K562 (cell line): ENCODE data around the gene RFT1. TPM values are rescaled to one million over a fixed set of nuclear protein-coding genes. Genes with fewer than 3 reads are reported as not detected.

Source experiments
- ATAC-seq: fragments of 200-7000 bp; cut with Tn5 transposase; 3 replicates; pipeline ENCODE4 v1.9.1; 2020; ENCODE audit warnings: moderate library complexity
- BruUV-seq: library from RNA; stranded (reverse); fragments of 400-500 nt; replicated peaks from 2 replicates; lab custom pipeline; 2021; lab: Mats Ljungman, UMichigan
- CTCF ChIA-PET: fragments of 300-600 bp; formaldehyde crosslinking; extraction: SDS; loops from one replicate; lab custom pipeline; 2021; ENCODE audit warnings: low intra/inter-chr PET ratio; lab: Yijun Ruan, JAX
- POLR2A ChIA-PET: fragments of 300-600, 350-650 bp; sonication (Branson Sonifier 250); formaldehyde crosslinking; extraction: SDS; loops from one replicate; lab custom pipeline; 2021; ENCODE audit warnings: antibody characterized with exemption, inconsistent platforms; lab: Yijun Ruan, JAX
- DNase-seq, 4 experiments: peaks; one replicate each; pipeline versions ENCODE4 v3.0.0 to v3.0.0-alpha.2; 2011 to 2018; ENCODE audit warnings: low spot score in 3 of 4, mixed read lengths in 3 of 4; ENCODE audit errors: extremely low read depth in 1 of 4
- FAIRE-seq: peaks from 2 replicates; lab custom pipeline; 2011; peaks lifted over from hg19 to GRCh38; lab: Jason Lieb, UNC
- H2AFZ ChIP-seq: 2 replicates; pipeline ENCODE4 v1.6.0; 2011; ENCODE audit warnings: low read depth, low read length, control low read depth, inconsistent platforms
- H3K27ac ChIP-seq: fragments of 200-600 bp; 3 replicates; pipeline ENCODE4 v1.8.0; 2011; ENCODE audit warnings: low read depth, mild to moderate bottlenecking, control low read depth, inconsistent platforms, low read length, moderate library complexity, mixed read lengths; ENCODE audit errors: extremely low read depth
- H3K27me3 ChIP-seq, 2 experiments: fragments of 300-600 bp in 1 of 2; 2 replicates in 1 of 2; 3 replicates in 1 of 2; pipeline versions ENCODE4 v1.6.0 to v1.8.0; 2011; ENCODE audit warnings: inconsistent platforms in 2 of 2, low read length in 2 of 2, mild to moderate bottlenecking in 1 of 2, mixed read lengths in 1 of 2, moderate library complexity in 1 of 2; ENCODE audit not compliant: control insufficient read depth in 2 of 2, insufficient read depth in 2 of 2
- H3K36me3 ChIP-seq: fragments of 300-600 bp; 3 replicates; pipeline ENCODE4 v1.8.0; 2011; ENCODE audit warnings: mild to moderate bottlenecking, low read length, inconsistent platforms; ENCODE audit not compliant: control insufficient read depth, insufficient read depth
- H3K4me1 ChIP-seq, 2 experiments: fragments of 200-600 bp in 1 of 2; replicated peaks in 1 of 2; 2 replicates in 1 of 2; 3 replicates in 1 of 2; pipeline versions ENCODE4 v1.5.1 to v1.8.0; 2011; ENCODE audit warnings: inconsistent platforms in 2 of 2, low read length in 2 of 2, mild to moderate bottlenecking in 1 of 2, mixed read lengths in 1 of 2, moderate library complexity in 1 of 2; ENCODE audit not compliant: control insufficient read depth in 2 of 2, insufficient read depth in 2 of 2
- H3K4me2 ChIP-seq: 2 replicates; pipeline ENCODE4 v1.6.1; 2011; ENCODE audit warnings: low read length, control low read depth, inconsistent platforms, mixed read lengths; ENCODE audit not compliant: insufficient read depth
- H3K4me3 ChIP-seq: fragments of 200-600 bp; sonication (generic), shearing (Covaris generic); 2 replicates; pipeline ENCODE4 v1.5.1; 2016; ENCODE audit warnings: control low read depth, inconsistent platforms
- H3K79me2 ChIP-seq: fragments of 200-600 bp; 3 replicates; pipeline ENCODE4 v1.8.0; 2011; ENCODE audit warnings: low read length, inconsistent platforms; ENCODE audit not compliant: control insufficient read depth, insufficient read depth
- H3K9ac ChIP-seq, 2 experiments: 2 replicates each; pipeline versions ENCODE4 v1.6.0 to v1.6.1; 2011; ENCODE audit warnings: low read depth in 2 of 2, low read length in 2 of 2, control low read depth in 1 of 2, inconsistent platforms in 1 of 2, mild to moderate bottlenecking in 1 of 2, mixed read lengths in 1 of 2; ENCODE audit not compliant: insufficient read depth in 1 of 2
- H3K9me1 ChIP-seq: one replicate; pipeline ENCODE4 v1.6.0; 2011; ENCODE audit warnings: inconsistent platforms, mild to moderate bottlenecking, low read length, moderate library complexity; ENCODE audit not compliant: control insufficient read depth, insufficient read depth
- H3K9me3 ChIP-seq: replicated peaks from 2 replicates; pipeline ENCODE4 v1.5.1; 2011; ENCODE audit warnings: low read depth, low read length, inconsistent platforms; ENCODE audit not compliant: control insufficient read depth, insufficient read depth
- H4K20me1 ChIP-seq: replicated peaks from 2 replicates; pipeline ENCODE4 v1.6.1; 2011; ENCODE audit warnings: low read length, inconsistent platforms, mixed read lengths; ENCODE audit not compliant: control insufficient read depth, insufficient read depth
- CHD4 ChIP-seq: fragments of 200-600 bp; sonication (generic); IDR thresholded peaks from 3 replicates; pipeline ENCODE4 v1.6.1; 2012; ENCODE audit warnings: low read depth, mild to moderate bottlenecking, mixed read lengths, low read length, inconsistent platforms; ENCODE audit not compliant: insufficient read depth, insufficient replicate concordance, poor library complexity, severe bottlenecking
- GABPB2 ChIP-seq: fragments of 250-450 bp; sonication (Bioruptor Pico); conservative IDR thresholded peaks from 2 replicates; pipeline ENCODE4 v1.5.1; 2021; ENCODE audit warnings: mild to moderate bottlenecking
- GTF2F1 ChIP-seq: IDR thresholded peaks from 2 replicates; pipeline ENCODE4 v1.6.1; 2011; ENCODE audit warnings: low read depth, low read length, improper control_type of control experiment
- HNRNPLL ChIP-seq: fragments of 200-400 bp; formaldehyde crosslinking; IDR thresholded peaks from 2 replicates; pipeline ENCODE4 v1.6.1; 2017; ENCODE audit warnings: low read length, low read depth, mild to moderate bottlenecking; ENCODE audit not compliant: poor library complexity, severe bottlenecking
- KLF16 ChIP-seq: IDR thresholded peaks from 2 replicates; pipeline ENCODE4 v1.6.1; 2016; ENCODE audit warnings: antibody characterized with exemption
- LARP7 ChIP-seq: fragments of 450-650 bp; IDR thresholded peaks from 2 replicates; pipeline ENCODE4 v1.6.1; 2016
- MEF2D ChIP-seq: conservative IDR thresholded peaks from 2 replicates; pipeline ENCODE4 v1.6.1; 2016; ENCODE audit warnings: low read depth, missing genetic modification characterization, missing compliant biosample characterization
- MIER1 ChIP-seq: fragments of 450-650 bp; IDR thresholded peaks from 2 replicates; pipeline ENCODE4 v1.6.1; 2016; ENCODE audit warnings: antibody characterized with exemption, mild to moderate bottlenecking, low read depth
- RFX7 ChIP-seq: fragments of 250-450 bp; sonication (Bioruptor Pico); IDR thresholded peaks from 2 replicates; pipeline ENCODE4 v1.5.1; 2021; ENCODE audit warnings: mild to moderate bottlenecking
- ZNF121 ChIP-seq: sonication (generic); formaldehyde crosslinking; conservative IDR thresholded peaks from 2 replicates; pipeline ENCODE4 v1.8.0; 2022; ENCODE audit warnings: missing genetic modification reagents
- ZNF124 ChIP-seq: sonication (generic); formaldehyde crosslinking; IDR thresholded peaks from 2 replicates; pipeline ENCODE4 v1.8.1; 2022; ENCODE audit warnings: missing genetic modification reagents
- ZNF507 ChIP-seq: conservative IDR thresholded peaks from 2 replicates; pipeline ENCODE4 v1.6.1; 2017; ENCODE audit warnings: missing genetic modification characterization, missing compliant biosample characterization
- WGBS: fragments of 100-300 bp; shearing (Covaris generic); methylation state at CpG from one replicate; pipeline ENCODE4 v1.1.6; 2016; ENCODE audit warnings: low coverage, mixed read lengths; ENCODE audit not compliant: insufficient coverage; ENCODE audit errors: missing lambda C conversion rate; 5-methylcytosine and 5-hydroxymethylcytosine counted together
- in situ Hi-C: fragments of 300-500 bp; cut with MboI; formaldehyde crosslinking; loops from 4 replicates; pipeline ENCODE4 v1.15.0; 2018; ENCODE audit warnings: inconsistent platforms, mixed read lengths
- intact Hi-C: fragments of 100-400 bp; cut with micrococcal nuclease; formaldehyde crosslinking; loops from 2 replicates; pipeline ENCODE4 v1.14.2; 2022
- polyA plus RNA-seq, 8 experiments: library from polyadenylated mRNA; depleted of rRNA in 4 of 8; stranded (reverse) in 5 of 8; unstranded in 3 of 8; fragments of >200 nt; fragmentation: Nextera tagmentation in 2 of 8; fragmentation: Illumina TruSeq in 1 of 8; extraction: Ambion mirVana in 2 of 8; extraction: Trizol in 1 of 8; gene quantifications; 2 replicates each; pipeline versions ENCODE4 v1.2.1 to v1.2.3, GENCODE V29; 2011 to 2014; ENCODE audit warnings: inconsistent platforms in 1 of 8, missing spikeins in 1 of 8
- total RNA-seq, 7 experiments: library from RNA; depleted of rRNA in 6 of 7; stranded (reverse); fragments of >200 nt in 6 of 7; fragmentation: Illumina TruSeq in 2 of 7; extraction: Trizol in 2 of 7; gene quantifications; 2 replicates each; pipeline versions ENCODE4 v1.2.1 to v1.2.3, GENCODE V29; 2011 to 2021; ENCODE audit warnings: low replicate concordance in 1 of 7
- TF ChIP-seq, protein P1 (sequence below): sonication (generic); formaldehyde crosslinking; IDR thresholded peaks from 2 replicates; pipeline ENCODE4 v1.8.1; 2022; ENCODE audit warnings: missing genetic modification reagents
- TF ChIP-seq, protein P2 (sequence below): sonication (generic); formaldehyde crosslinking; IDR thresholded peaks from 2 replicates; pipeline ENCODE4 v1.9.0; 2022; ENCODE audit warnings: mild to moderate bottlenecking, missing genetic modification reagents

RFT1 gene
- total and polyA plus RNA-seq, 9 of the 15 experiments (the other 6 are each of a cell fraction or from before 2014, with no cell fraction given), result 4.4 to 23.8 (median 8.9) TPM

- BruUV-seq, result no TSS peak
- CTCF ChIA-PET, result no interaction called here
- intact Hi-C loops, result no loop called here
- H3K9ac ChIP-seq, result no peak overlapping the region
- no peaks in the 10 kb centered on the region for H3K9me3 ChIP-seq
- 47% methylated on average over 5 of the region's 5 CpGs for WGBS
- no peak for ATAC-seq
- H3K4me2 ChIP-seq, result no peak overlapping the region
- no peaks in the 10 kb centered on the region for H3K36me3 ChIP-seq
- no peaks in the 10 kb centered on the region for H3K79me2 ChIP-seq
- TF ChIP-seq ZNF124 (CRISPR knock-in tag) (no peak), RFX7 (CRISPR knock-in tag) (no peak), HNRNPLL (no peak), ZNF507 (tag) (no peak), GABPB2 (no peak), GTF2F1 (no peak), ZNF121 (no peak), LARP7 (no peak), CHD4 (no peak), MIER1 (no peak), KLF16 (no peak), MEF2D (no peak)
- TF ChIP-seq, protein P1, sequence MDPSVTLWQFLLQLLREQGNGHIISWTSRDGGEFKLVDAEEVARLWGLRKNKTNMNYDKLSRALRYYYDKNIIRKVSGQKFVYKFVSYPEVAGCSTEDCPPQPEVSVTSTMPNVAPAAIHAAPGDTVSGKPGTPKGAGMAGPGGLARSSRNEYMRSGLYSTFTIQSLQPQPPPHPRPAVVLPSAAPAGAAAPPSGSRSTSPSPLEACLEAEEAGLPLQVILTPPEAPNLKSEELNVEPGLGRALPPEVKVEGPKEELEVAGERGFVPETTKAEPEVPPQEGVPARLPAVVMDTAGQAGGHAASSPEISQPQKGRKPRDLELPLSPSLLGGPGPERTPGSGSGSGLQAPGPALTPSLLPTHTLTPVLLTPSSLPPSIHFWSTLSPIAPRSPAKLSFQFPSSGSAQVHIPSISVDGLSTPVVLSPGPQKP (CRISPR knock-in tag), result no peak
- TF ChIP-seq, protein P2, sequence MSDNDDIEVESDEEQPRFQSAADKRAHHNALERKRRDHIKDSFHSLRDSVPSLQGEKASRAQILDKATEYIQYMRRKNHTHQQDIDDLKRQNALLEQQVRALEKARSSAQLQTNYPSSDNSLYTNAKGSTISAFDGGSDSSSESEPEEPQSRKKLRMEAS (CRISPR knock-in tag), result no peak
- H4K20me1 ChIP-seq, result no peaks in the 10 kb centered on the region
- no peaks in the 10 kb centered on the region for H3K9me1 ChIP-seq
- no peak for DNase-seq
- no peak for FAIRE-seq
- H3K4me3 ChIP-seq, result no peak overlapping the region
- H3K4me1 ChIP-seq, result peaks cover 10 to 15% of the 10 kb centered on the region in 2 experiments; a peak in 4 of 5 replicates
- H2AFZ ChIP-seq, result no peak overlapping the region
- POLR2A ChIA-PET, result no interaction called here
- no peak overlapping the region for H3K27ac ChIP-seq
- in situ Hi-C loops, result no loop called here
- H3K27me3 ChIP-seq, result no peaks in the 10 kb centered on the region
Measured at GRCh38 chr3:53081318-53081717, 48.9 kb downstream of the RFT1 start.
